Measurements from ENCODE around the gene ZNF709.

Gene ZNF709

DNA sequence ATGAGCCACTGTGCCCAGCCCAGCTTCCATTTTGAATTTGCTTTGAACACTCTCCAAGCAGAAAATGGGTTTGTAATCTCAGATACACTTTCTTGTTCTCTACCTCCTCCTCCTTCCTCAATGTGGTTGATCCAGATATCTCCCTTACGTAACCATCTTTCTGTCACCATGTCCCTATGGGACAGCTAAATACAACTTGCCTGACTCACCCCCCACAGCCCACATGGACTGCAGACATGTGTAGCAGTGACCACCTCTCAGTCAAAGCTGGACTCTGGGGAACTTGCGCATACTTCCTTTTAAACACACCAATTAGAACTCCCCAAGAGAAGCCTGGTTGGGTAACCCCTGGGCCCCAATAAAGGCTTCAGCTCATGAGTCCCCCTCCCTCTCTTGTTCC lies 72.7 kb downstream of the ZNF709 start:
- Histone ChIP-seq H3K4me1 (no peaks in the 10 kb centered on the region), H3K9ac (no peak overlapping the region), H3K9me3 (ENCODE audit: control insufficient read depth, low read length) (no peaks in the 10 kb centered on the region), H3K4me2 (ENCODE audit: low read length) (no peak overlapping the region), H3K4me3 (ENCODE audit: low read depth, low read length) (no peak overlapping the region), H2AFZ (no peak overlapping the region), H3K36me3 (ENCODE audit: control insufficient read depth, insufficient read depth, low read length) (no peaks in the 10 kb centered on the region), H3K27ac (no peak overlapping the region), H3K79me2 (no peaks in the 10 kb centered on the region), H3K27me3 (ENCODE audit: control insufficient read depth, insufficient read depth, low read length) (no peaks in the 10 kb centered on the region)
- no peak for TF ChIP-seq CTCF (IDR thresholded peaks at IDR 0.05)

Measured in parathyroid adenoma (tissue), 2 donors.